ENCODE results near the gene MAB21L4. TPM values are rescaled to one million over a fixed set of nuclear protein-coding genes. Genes with fewer than 3 reads are reported as not detected.

The MAB21L4 gene
- total and polyA plus RNA-seq, 2 experiments from 2014 or later: not detected

GRCh38 chr2:240906141-240906910, 10.4 kb upstream of the MAB21L4 start, which contains the start of gene CROCC2:
Gene CROCC2 (plus strand): TSS chr2:240906336. CDS start chr2:240906514, 178 bp downstream.
- ATAC-seq (peak; percentile 18; the same call in 2 of the 3 replicates), DNase-seq (ENCODE audit: low spot score) (no peak)
- H3K27me3 ChIP-seq (ENCODE audit: insufficient read depth): no peaks in the 10 kb centered on the region
- H3K27ac Mint-ChIP-seq: no peak within 1 kb of the TSS
- H3K4me2 ChIP-seq: no peak within 1 kb of the TSS
- H2AFZ ChIP-seq: no peak within 1 kb of the TSS
- no peaks in the 10 kb centered on the region for H3K4me1 ChIP-seq (ENCODE audit: insufficient read depth)
- no peaks in the 10 kb centered on the region for H3K9me2 ChIP-seq (ENCODE audit: insufficient read depth)
- H3K27me3 Mint-ChIP-seq (ENCODE audit: insufficient read depth, low read depth, poor library complexity): peaks cover 3% of the 10 kb centered on the region
- peaks cover 7% of the 10 kb centered on the region; the same call in 1 of the 3 replicates for H3K9me3 Mint-ChIP-seq
- no peaks in the 10 kb centered on the region for H3K4me1 Mint-ChIP-seq
- no peaks in the 10 kb centered on the region for H3K36me3 Mint-ChIP-seq (ENCODE audit: low read depth)
- no peak within 1 kb of the TSS for H3K4me3 ChIP-seq
- no peaks in the 10 kb centered on the region for H3K36me3 ChIP-seq (ENCODE audit: insufficient read depth)
- H4K20me1 ChIP-seq (replicated peaks; ENCODE audit: insufficient read depth): no peaks in the 10 kb centered on the region
- TF ChIP-seq, protein P1, sequence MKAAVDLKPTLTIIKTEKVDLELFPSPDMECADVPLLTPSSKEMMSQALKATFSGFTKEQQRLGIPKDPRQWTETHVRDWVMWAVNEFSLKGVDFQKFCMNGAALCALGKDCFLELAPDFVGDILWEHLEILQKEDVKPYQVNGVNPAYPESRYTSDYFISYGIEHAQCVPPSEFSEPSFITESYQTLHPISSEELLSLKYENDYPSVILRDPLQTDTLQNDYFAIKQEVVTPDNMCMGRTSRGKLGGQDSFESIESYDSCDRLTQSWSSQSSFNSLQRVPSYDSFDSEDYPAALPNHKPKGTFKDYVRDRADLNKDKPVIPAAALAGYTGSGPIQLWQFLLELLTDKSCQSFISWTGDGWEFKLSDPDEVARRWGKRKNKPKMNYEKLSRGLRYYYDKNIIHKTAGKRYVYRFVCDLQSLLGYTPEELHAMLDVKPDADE (IDR thresholded peaks at IDR 0.05): no peak
- TF ChIP-seq NANOG (IDR thresholded peaks at IDR 0.05; ENCODE audit: borderline replicate concordance): no peak
- no peak for TF ChIP-seq POLR2AphosphoS5 (IDR thresholded peaks at IDR 0.05; ENCODE audit: low read depth)
- no peak for TF ChIP-seq EZH2 (IDR thresholded peaks at IDR 0.05; ENCODE audit: low read depth, unreplicated experiment)
- no peak for TF ChIP-seq ZNF331 (CRISPR knock-in tag; IDR thresholded peaks at IDR 0.05; ENCODE audit: low read depth)
- no peak for TF ChIP-seq ZNF462 (CRISPR knock-in tag; IDR thresholded peaks at IDR 0.05)
- no peak for TF ChIP-seq JUNB (IDR thresholded peaks at IDR 0.05; ENCODE audit: unreplicated experiment)
- no peak for TF ChIP-seq CREB1 (CRISPR knock-in tag; IDR thresholded peaks at IDR 0.05; ENCODE audit: low read depth)
- TF ChIP-seq, protein P2, sequence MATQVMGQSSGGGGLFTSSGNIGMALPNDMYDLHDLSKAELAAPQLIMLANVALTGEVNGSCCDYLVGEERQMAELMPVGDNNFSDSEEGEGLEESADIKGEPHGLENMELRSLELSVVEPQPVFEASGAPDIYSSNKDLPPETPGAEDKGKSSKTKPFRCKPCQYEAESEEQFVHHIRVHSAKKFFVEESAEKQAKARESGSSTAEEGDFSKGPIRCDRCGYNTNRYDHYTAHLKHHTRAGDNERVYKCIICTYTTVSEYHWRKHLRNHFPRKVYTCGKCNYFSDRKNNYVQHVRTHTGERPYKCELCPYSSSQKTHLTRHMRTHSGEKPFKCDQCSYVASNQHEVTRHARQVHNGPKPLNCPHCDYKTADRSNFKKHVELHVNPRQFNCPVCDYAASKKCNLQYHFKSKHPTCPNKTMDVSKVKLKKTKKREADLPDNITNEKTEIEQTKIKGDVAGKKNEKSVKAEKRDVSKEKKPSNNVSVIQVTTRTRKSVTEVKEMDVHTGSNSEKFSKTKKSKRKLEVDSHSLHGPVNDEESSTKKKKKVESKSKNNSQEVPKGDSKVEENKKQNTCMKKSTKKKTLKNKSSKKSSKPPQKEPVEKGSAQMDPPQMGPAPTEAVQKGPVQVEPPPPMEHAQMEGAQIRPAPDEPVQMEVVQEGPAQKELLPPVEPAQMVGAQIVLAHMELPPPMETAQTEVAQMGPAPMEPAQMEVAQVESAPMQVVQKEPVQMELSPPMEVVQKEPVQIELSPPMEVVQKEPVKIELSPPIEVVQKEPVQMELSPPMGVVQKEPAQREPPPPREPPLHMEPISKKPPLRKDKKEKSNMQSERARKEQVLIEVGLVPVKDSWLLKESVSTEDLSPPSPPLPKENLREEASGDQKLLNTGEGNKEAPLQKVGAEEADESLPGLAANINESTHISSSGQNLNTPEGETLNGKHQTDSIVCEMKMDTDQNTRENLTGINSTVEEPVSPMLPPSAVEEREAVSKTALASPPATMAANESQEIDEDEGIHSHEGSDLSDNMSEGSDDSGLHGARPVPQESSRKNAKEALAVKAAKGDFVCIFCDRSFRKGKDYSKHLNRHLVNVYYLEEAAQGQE (IDR thresholded peaks at IDR 0.05; ENCODE audit: unreplicated experiment): no peak
- TF ChIP-seq EZH2phosphoT487 (IDR thresholded peaks at IDR 0.05; ENCODE audit: unreplicated experiment): no peak
- TF ChIP-seq ZNF114 (CRISPR knock-in tag; IDR thresholded peaks at IDR 0.05): no peak
- TF ChIP-seq STAT1 (IDR thresholded peaks at IDR 0.05; ENCODE audit: unreplicated experiment): no peak
- no peak for TF ChIP-seq CTCF (conservative IDR thresholded peaks at IDR 0.05; ENCODE audit: low read depth in 2 of 2)
- no peaks in the 10 kb centered on the region for H3F3A ChIP-seq (replicated peaks; ENCODE audit: low read depth)
- H3K27ac ChIP-seq (ENCODE audit: low read depth): no peak within 1 kb of the TSS
- H3K4me3 Mint-ChIP-seq: no peak within 1 kb of the TSS
- no peaks in the 10 kb centered on the region for H3K79me2 ChIP-seq (replicated peaks; ENCODE audit: insufficient read depth)

Data from GM23338 (cell line).